Chondrocyte (in vitro differentiated cells): ENCODE measurements around the gene TMOD3. TPM values are rescaled to one million over a fixed set of nuclear protein-coding genes. Genes with fewer than 3 reads are reported as not detected.

Experiments used
- DNase-seq: peaks from one replicate; pipeline ENCODE4 v3.0.0; 2021; ENCODE audit warnings: mixed read lengths, low spot score
- H3K27ac Mint-ChIP-seq: one replicate; pipeline ENCODE4 v1.8.0; 2021; ENCODE audit warnings: mild to moderate bottlenecking, moderate library complexity, mixed read lengths; ENCODE audit not compliant: unreplicated experiment
- H3K27me3 Mint-ChIP-seq: 2 replicates; pipeline ENCODE4 v1.8.0; 2021; ENCODE audit warnings: low read depth, mixed read lengths
- H3K36me3 Mint-ChIP-seq: 2 replicates; pipeline ENCODE4 v1.8.0; 2021; ENCODE audit warnings: low read depth, mixed read lengths
- H3K4me1 Mint-ChIP-seq: 2 replicates; pipeline ENCODE4 v1.8.0; 2021; ENCODE audit warnings: low read depth, mild to moderate bottlenecking, mixed read lengths
- H3K4me3 Mint-ChIP-seq: one replicate; pipeline ENCODE4 v1.8.0; 2021; ENCODE audit warnings: mild to moderate bottlenecking, moderate library complexity, mixed read lengths; ENCODE audit not compliant: unreplicated experiment
- H3K9me3 Mint-ChIP-seq: 2 replicates; pipeline ENCODE4 v1.8.0; 2021; ENCODE audit warnings: low read depth, mixed read lengths
- total RNA-seq: library from RNA; stranded (reverse); gene quantifications from 3 replicates; pipeline ENCODE4 v1.2.1, GENCODE V29; 2021
- TF ChIP-seq, protein P1 (sequence below): fragments of 200-600 bp; sonication (generic); IDR thresholded peaks from 2 replicates; pipeline ENCODE4 v1.5.0; 2021; ENCODE audit warnings: antibody characterized with exemption, mild to moderate bottlenecking, moderate library complexity

The TMOD3 gene
- total RNA-seq, 1 donor from 2014 or later: 44.3 TPM

- H3K27ac Mint-ChIP-seq: peak overlapping the region; percentile 95
- TF ChIP-seq, protein P1, sequence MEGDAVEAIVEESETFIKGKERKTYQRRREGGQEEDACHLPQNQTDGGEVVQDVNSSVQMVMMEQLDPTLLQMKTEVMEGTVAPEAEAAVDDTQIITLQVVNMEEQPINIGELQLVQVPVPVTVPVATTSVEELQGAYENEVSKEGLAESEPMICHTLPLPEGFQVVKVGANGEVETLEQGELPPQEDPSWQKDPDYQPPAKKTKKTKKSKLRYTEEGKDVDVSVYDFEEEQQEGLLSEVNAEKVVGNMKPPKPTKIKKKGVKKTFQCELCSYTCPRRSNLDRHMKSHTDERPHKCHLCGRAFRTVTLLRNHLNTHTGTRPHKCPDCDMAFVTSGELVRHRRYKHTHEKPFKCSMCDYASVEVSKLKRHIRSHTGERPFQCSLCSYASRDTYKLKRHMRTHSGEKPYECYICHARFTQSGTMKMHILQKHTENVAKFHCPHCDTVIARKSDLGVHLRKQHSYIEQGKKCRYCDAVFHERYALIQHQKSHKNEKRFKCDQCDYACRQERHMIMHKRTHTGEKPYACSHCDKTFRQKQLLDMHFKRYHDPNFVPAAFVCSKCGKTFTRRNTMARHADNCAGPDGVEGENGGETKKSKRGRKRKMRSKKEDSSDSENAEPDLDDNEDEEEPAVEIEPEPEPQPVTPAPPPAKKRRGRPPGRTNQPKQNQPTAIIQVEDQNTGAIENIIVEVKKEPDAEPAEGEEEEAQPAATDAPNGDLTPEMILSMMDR: no peak
Observed at GRCh38 chr15:51876169-51876568, 46.7 kb downstream of the TMOD3 start.

GRCh38 chr15:51878446-51879386 lies 49.3 kb downstream of the TMOD3 start:
- Mint-ChIP-seq H3K9me3 (no peaks in the 10 kb centered on the region), H3K4me3 (no peak overlapping the region), H3K36me3 (no peaks in the 10 kb centered on the region), H3K4me1 (peaks cover 77% of the 10 kb centered on the region), H3K27me3 (no peaks in the 10 kb centered on the region), H3K27ac (peak overlapping the region; percentile 65)
- no peak for DNase-seq
- TF ChIP-seq, protein P1: no peak

More at GRCh38 chr15:51876169-51876568, 46.7 kb downstream of the TMOD3 start:
- Mint-ChIP-seq H3K9me3 (no peaks in the 10 kb centered on the region), H3K4me3 (no peak overlapping the region), H3K36me3 (peaks cover 9% of the 10 kb centered on the region), H3K4me1 (peaks cover 62% of the 10 kb centered on the region), H3K27me3 (no peaks in the 10 kb centered on the region)
- no peak for DNase-seq

DNA sequence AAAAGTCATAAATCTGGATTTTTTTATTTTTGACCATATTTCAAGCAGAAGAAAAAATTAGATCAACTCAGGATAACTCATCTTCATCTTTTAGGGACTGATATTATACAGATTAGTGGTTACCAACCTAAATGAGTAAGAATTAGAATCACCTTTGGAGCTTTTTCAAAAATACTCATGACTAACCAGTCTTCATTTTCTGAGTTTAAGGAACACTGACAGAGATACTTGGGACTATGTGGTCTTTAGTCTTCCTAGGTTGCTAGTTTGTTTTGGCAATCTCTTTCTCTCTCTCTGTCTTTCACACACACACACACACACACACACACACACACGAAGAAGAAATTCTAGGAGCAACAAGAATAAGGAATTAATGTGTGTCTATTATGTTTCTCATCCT lies 50.1 kb downstream of the TMOD3 start:
- no peak for DNase-seq
- no peaks in the 10 kb centered on the region for H3K27me3 Mint-ChIP-seq
- H3K4me1 Mint-ChIP-seq: peaks cover 81% of the 10 kb centered on the region
- no peaks in the 10 kb centered on the region for H3K36me3 Mint-ChIP-seq
- H3K9me3 Mint-ChIP-seq: no peaks in the 10 kb centered on the region
- no peak overlapping the region for H3K4me3 Mint-ChIP-seq
- TF ChIP-seq, protein P1: no peak
- H3K27ac Mint-ChIP-seq: peak overlapping the region; percentile 65

DNA sequence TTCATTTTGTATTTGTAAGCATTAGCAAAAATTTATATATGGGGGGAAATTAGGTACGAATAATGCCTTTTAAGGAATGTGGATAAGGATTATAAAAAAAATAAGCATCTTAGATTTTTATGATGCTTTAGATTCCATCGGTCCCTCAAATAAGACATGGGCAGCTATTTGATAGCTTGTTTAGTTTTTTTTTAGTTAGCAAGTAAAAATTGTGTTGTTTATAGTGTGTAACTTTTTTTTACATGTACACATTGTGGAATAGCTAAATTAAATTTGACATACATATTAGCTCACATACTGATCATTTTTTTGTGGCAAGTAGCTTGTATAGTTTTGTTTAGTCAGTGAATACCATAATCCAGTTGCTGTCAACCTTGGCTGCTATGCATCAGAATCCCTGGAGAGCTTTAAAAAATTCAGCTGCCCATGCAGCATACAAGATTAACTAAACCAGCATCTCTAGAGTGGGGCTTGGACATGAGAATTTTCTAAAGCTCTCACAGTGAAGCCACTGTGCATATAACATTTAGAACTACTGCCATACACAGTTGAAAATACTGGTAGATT lies 53.9 kb downstream of the TMOD3 start:
- TF ChIP-seq, protein P1: no peak
- Mint-ChIP-seq H3K9me3 (no peaks in the 10 kb centered on the region), H3K4me3 (no peak overlapping the region), H3K27me3 (no peaks in the 10 kb centered on the region), H3K36me3 (no peaks in the 10 kb centered on the region), H3K4me1 (peaks cover 66% of the 10 kb centered on the region), H3K27ac (peak overlapping the region; percentile 80)
- no peak for DNase-seq

DNA sequence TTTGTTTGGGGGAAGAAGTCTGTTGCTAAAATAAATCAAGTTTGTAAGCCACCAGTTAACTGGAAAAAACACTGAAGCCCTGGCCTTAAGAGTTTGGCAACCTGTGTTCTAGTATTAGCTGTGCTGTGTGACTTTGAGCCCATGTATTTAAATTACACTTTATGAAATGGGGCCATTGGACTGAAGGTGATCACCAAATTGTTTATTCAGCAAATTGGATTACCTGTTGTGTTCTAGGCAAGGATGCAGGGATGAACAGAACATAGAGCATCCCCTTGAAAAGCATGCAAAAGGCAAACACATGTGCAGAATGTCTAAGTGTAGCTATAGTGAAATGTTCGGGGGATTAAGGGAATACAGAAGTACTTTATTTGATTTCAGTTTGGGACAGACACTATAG lies 54.6 kb downstream of the TMOD3 start:
- Mint-ChIP-seq H3K9me3 (no peaks in the 10 kb centered on the region), H3K27me3 (no peaks in the 10 kb centered on the region), H3K4me1 (peaks cover 63% of the 10 kb centered on the region), H3K36me3 (peaks cover 2% of the 10 kb centered on the region), H3K4me3 (no peak overlapping the region), H3K27ac (peak overlapping the region; percentile 80)
- DNase-seq: no peak
- TF ChIP-seq, protein P1: no peak
